Keratinocyte (primary cell): Measurements from ENCODE around the gene MAT1A.
"Not testable (repeated sequence)": the region's sequence is repeated elsewhere in the genome, so short reads cannot be mapped to it uniquely, and the experiment has no call there.

ENCODE experiments used
- CTCF ChIP-seq, 3 experiments: IDR thresholded peaks in 1 of 3; conservative IDR thresholded peaks in 1 of 3; optimal IDR thresholded peaks in 1 of 3; 2 replicates in 2 of 3; 3 replicates in 1 of 3; pipeline versions ENCODE3 to v1.5.1; 2011; ENCODE audit warnings: low read length in 3 of 3, mild to moderate bottlenecking in 3 of 3, moderate library complexity in 2 of 3, control low read depth in 1 of 3, inconsistent platforms in 1 of 3; ENCODE audit not compliant: insufficient read depth in 2 of 3; ENCODE audit errors: extremely low read depth in 1 of 3
- EZH2 ChIP-seq: IDR thresholded peaks from one replicate; pipeline ENCODE4 v1.6.1; 2012; ENCODE audit warnings: inconsistent platforms, mild to moderate bottlenecking, low read length, moderate library complexity

GRCh38 chr10:80223031-80223419, 66.4 kb downstream of the MAT1A start:
- not testable (repeated sequence) for TF ChIP-seq EZH2; CTCF (optimal IDR thresholded peaks at IDR 0.05 in 1 of 3, IDR thresholded peaks at IDR 0.05 in 1 of 3, conservative IDR thresholded peaks at IDR 0.05 in 1 of 3; ENCODE audit: extremely low read depth in 1 of 3, insufficient read depth in 2 of 3, low read length in 3 of 3)
